Endothelial cell of umbilical vein (primary cell): ENCODE results near the gene LRRC8C. TPM values are rescaled to one million over a fixed set of nuclear protein-coding genes. Genes with fewer than 3 reads are reported as not detected.

ENCODE experiments used
- BruUV-seq: library from RNA; stranded (reverse); fragments of 400-500 nt; replicated peaks from 2 replicates; lab custom pipeline; 2021; lab: Mats Ljungman, UMichigan
- CTCF ChIA-PET: fragments of 300-600, 350-600 bp; sonication (Branson Sonifier 250); formaldehyde crosslinking; loops from one replicate; lab custom pipeline; 2021; ENCODE audit warnings: antibody characterized with exemption, inconsistent platforms; lab: Charles Lee
- POLR2A ChIA-PET: fragments of 300-600, 350-600 bp; sonication (Branson Sonifier 250); formaldehyde crosslinking; loops from one replicate; lab custom pipeline; 2021; ENCODE audit warnings: antibody characterized with exemption, inconsistent platforms; lab: Charles Lee
- DNase-seq: peaks from one replicate; pipeline ENCODE4 v3.0.0-alpha.2; 2011; ENCODE audit warnings: low read depth, low spot score
- FAIRE-seq: peaks from 2 replicates; lab custom pipeline; 2011; peaks lifted over from hg19 to GRCh38; lab: Jason Lieb, UNC
- H2AFZ ChIP-seq: 2 replicates; pipeline ENCODE4 v1.6.0; 2012; ENCODE audit warnings: low read depth, low read length, control low read depth, inconsistent platforms
- H3K27ac ChIP-seq: 2 replicates; pipeline ENCODE4 v1.5.1; 2011; ENCODE audit warnings: low read depth, mild to moderate bottlenecking, control low read depth, low read length, moderate library complexity; ENCODE audit not compliant: insufficient read depth
- H3K27me3 ChIP-seq, 2 experiments: 2 replicates each; pipeline versions ENCODE4 v1.6.0 to v1.6.1; 2011; ENCODE audit warnings: low read length in 2 of 2, mixed read lengths in 1 of 2; ENCODE audit not compliant: control insufficient read depth in 2 of 2, insufficient read depth in 2 of 2
- H3K36me3 ChIP-seq, 2 experiments: 2 replicates in 1 of 2; 3 replicates in 1 of 2; pipeline ENCODE4 v1.5.1; 2011; ENCODE audit warnings: low read length in 2 of 2, mild to moderate bottlenecking in 1 of 2, moderate library complexity in 1 of 2; ENCODE audit not compliant: control insufficient read depth in 2 of 2, insufficient read depth in 2 of 2; ENCODE audit errors: extremely low read depth in 1 of 2
- H3K4me1 ChIP-seq: 3 replicates; pipeline ENCODE4 v1.5.1; 2011; ENCODE audit warnings: mild to moderate bottlenecking, low read length; ENCODE audit not compliant: control insufficient read depth, insufficient read depth; ENCODE audit errors: extremely low read depth
- H3K4me2 ChIP-seq: 2 replicates; pipeline ENCODE4 v1.6.1; 2011; ENCODE audit warnings: low read length, control low read depth, mixed read lengths; ENCODE audit not compliant: insufficient read depth
- H3K4me3 ChIP-seq, 3 experiments: fragments of 200-600 bp in 1 of 3; sonication (generic), shearing (Covaris generic) in 1 of 3; replicated peaks in 1 of 3; 2 replicates each; pipeline ENCODE4 v1.5.1; 2011 to 2016; ENCODE audit warnings: control low read depth in 3 of 3, low read length in 3 of 3, mild to moderate bottlenecking in 2 of 3, inconsistent platforms in 1 of 3, low read depth in 1 of 3, moderate library complexity in 1 of 3; ENCODE audit not compliant: insufficient read depth in 1 of 3
- H3K79me2 ChIP-seq: 2 replicates; pipeline ENCODE4 v1.6.0; 2012; ENCODE audit warnings: low read length, inconsistent platforms; ENCODE audit not compliant: control insufficient read depth, insufficient read depth
- H3K9ac ChIP-seq: replicated peaks from 2 replicates; pipeline ENCODE3; 2011; ENCODE audit warnings: low read length, control low read depth; ENCODE audit not compliant: insufficient read depth; ENCODE audit errors: extremely low read depth
- H3K9me1 ChIP-seq: replicated peaks from 3 replicates; pipeline ENCODE4 v1.6.0; 2011; ENCODE audit warnings: mild to moderate bottlenecking, low read length; ENCODE audit not compliant: control insufficient read depth, insufficient read depth; ENCODE audit errors: extremely low read depth
- H3K9me3 ChIP-seq: replicated peaks from 2 replicates; pipeline ENCODE4 v1.5.1; 2012; ENCODE audit warnings: low read length, inconsistent platforms; ENCODE audit not compliant: control insufficient read depth, insufficient read depth
- H4K20me1 ChIP-seq: replicated peaks from 2 replicates; pipeline ENCODE3; 2011; ENCODE audit warnings: mild to moderate bottlenecking, low read length; ENCODE audit not compliant: control insufficient read depth, insufficient read depth; ENCODE audit errors: extremely low read depth
- EZH2 ChIP-seq: IDR thresholded peaks from 2 replicates; pipeline ENCODE4 v1.6.1; 2012; ENCODE audit warnings: borderline replicate concordance, low read depth, mild to moderate bottlenecking, moderate library complexity, low read length, inconsistent platforms; ENCODE audit not compliant: severe bottlenecking
- FOS ChIP-seq: IDR thresholded peaks from 2 replicates; pipeline ENCODE4 v1.6.1; 2011; ENCODE audit warnings: mild to moderate bottlenecking, low read length, moderate library complexity, borderline replicate concordance; ENCODE audit not compliant: insufficient read depth
- GATA2 ChIP-seq: IDR thresholded peaks from 2 replicates; pipeline ENCODE4 v1.7.0; 2011; ENCODE audit warnings: low read depth, mild to moderate bottlenecking, moderate library complexity, mixed read lengths, low read length; ENCODE audit not compliant: insufficient read length, insufficient read depth
- JUN ChIP-seq: IDR thresholded peaks from 2 replicates; pipeline ENCODE4 v1.6.1; 2011; ENCODE audit warnings: borderline replicate concordance, low read depth; ENCODE audit not compliant: insufficient read length, insufficient read depth
- MYC ChIP-seq: IDR thresholded peaks from one replicate; pipeline ENCODE4 v1.6.1; 2011; ENCODE audit warnings: mild to moderate bottlenecking, low read depth, low read length
- POLR2A ChIP-seq: IDR thresholded peaks from 2 replicates; pipeline ENCODE4 v1.6.1; 2012; ENCODE audit warnings: low read depth, mild to moderate bottlenecking, control low read depth, low read length
- POLR2AphosphoS5 ChIP-seq: IDR thresholded peaks from 2 replicates; pipeline ENCODE4 v1.6.1; 2012; ENCODE audit warnings: low read depth, mild to moderate bottlenecking, control low read depth, low read length, moderate library complexity; ENCODE audit not compliant: insufficient read depth
- dilution Hi-C: fragments of 300-500 bp; cut with MboI; formaldehyde crosslinking; loops from one replicate; pipeline ENCODE4 v1.15.0; 2019; ENCODE audit warnings: low sequenced_read_pairs; ENCODE audit not compliant: extremely low pct_ligation_motif_present
- intact Hi-C: fragments of 100-400 bp; cut with micrococcal nuclease; formaldehyde crosslinking; loops from one replicate; pipeline ENCODE4 v1.10.0; 2022
- polyA plus RNA-seq, 4 experiments: library from polyadenylated mRNA; depleted of rRNA in 3 of 4; stranded (reverse) in 3 of 4; unstranded in 1 of 4; fragments of >200 nt; gene quantifications; 2 replicates each; pipeline versions ENCODE4 v1.2.1 to v1.2.3, GENCODE V29; 2011 to 2012; ENCODE audit warnings: missing spikeins in 1 of 4
- total RNA-seq: library from RNA; stranded (reverse); gene quantifications from 2 replicates; pipeline ENCODE4 v1.2.3, GENCODE V29; 2021
- TF ChIP-seq, protein P1 (sequence below): IDR thresholded peaks from 2 replicates; pipeline ENCODE4 v1.6.1; 2011; ENCODE audit not compliant: insufficient read depth, insufficient read length
- TF ChIP-seq, protein P2 (sequence below), 2 donors: IDR thresholded peaks; 1 replicate in 1 of 2; 2 replicates in 1 of 2; pipeline ENCODE4 v1.5.1; 2011; ENCODE audit warnings: low read length in 2 of 2, mild to moderate bottlenecking in 2 of 2, moderate library complexity in 2 of 2, control low read depth in 1 of 2, inconsistent platforms in 1 of 2, low read depth in 1 of 2; ENCODE audit not compliant: insufficient read depth in 1 of 2; ENCODE audit errors: extremely low read depth in 1 of 2

The LRRC8C gene
- total and polyA plus RNA-seq, 2 donors (not counting 3 experiments of a cell fraction or from before 2014, with no cell fraction given): 33.6 to 51.5 TPM

DNA sequence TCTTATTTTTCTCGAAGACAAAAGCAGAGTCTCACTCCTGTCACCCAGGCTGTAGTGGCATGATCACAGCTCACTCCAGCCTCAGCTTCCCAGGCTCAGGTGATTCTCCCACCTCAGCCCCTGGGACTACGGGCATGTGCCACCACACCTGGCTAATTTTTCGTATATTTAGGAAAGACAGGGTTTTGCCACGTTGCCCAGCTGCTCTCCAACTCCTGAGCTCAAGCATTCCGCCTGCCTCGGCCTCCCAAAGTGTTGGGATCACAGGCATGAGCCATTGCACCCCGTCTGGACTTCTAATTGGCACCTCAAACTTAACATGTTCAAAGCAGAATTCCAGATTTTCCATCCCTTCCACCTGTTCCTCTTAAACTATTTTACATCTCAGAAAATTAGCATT is 19.0 kb upstream of the LRRC8C start:
- H3K9me1 ChIP-seq: no peaks in the 10 kb centered on the region
- BruUV-seq: no TSS peak
- H4K20me1 ChIP-seq: no peaks in the 10 kb centered on the region
- TF ChIP-seq POLR2AphosphoS5: no peak
- no peak for TF ChIP-seq FOS
- TF ChIP-seq, protein P1, sequence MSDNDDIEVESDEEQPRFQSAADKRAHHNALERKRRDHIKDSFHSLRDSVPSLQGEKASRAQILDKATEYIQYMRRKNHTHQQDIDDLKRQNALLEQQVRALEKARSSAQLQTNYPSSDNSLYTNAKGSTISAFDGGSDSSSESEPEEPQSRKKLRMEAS: no peak
- TF ChIP-seq, protein P2, sequence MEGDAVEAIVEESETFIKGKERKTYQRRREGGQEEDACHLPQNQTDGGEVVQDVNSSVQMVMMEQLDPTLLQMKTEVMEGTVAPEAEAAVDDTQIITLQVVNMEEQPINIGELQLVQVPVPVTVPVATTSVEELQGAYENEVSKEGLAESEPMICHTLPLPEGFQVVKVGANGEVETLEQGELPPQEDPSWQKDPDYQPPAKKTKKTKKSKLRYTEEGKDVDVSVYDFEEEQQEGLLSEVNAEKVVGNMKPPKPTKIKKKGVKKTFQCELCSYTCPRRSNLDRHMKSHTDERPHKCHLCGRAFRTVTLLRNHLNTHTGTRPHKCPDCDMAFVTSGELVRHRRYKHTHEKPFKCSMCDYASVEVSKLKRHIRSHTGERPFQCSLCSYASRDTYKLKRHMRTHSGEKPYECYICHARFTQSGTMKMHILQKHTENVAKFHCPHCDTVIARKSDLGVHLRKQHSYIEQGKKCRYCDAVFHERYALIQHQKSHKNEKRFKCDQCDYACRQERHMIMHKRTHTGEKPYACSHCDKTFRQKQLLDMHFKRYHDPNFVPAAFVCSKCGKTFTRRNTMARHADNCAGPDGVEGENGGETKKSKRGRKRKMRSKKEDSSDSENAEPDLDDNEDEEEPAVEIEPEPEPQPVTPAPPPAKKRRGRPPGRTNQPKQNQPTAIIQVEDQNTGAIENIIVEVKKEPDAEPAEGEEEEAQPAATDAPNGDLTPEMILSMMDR (IDR thresholded peaks at IDR 0.05; ENCODE audit: extremely low read depth in 1 of 2, insufficient read depth in 1 of 2, low read depth in 1 of 2, low read length in 2 of 2): no peak
- TF ChIP-seq JUN: no peak
- TF ChIP-seq MYC: no peak
- no peak for TF ChIP-seq GATA2
- no peak for TF ChIP-seq POLR2A
- TF ChIP-seq EZH2: no peak
- no peak for FAIRE-seq
- dilution Hi-C loops (no loop called here), intact Hi-C loops (no loop called here)
- H3K4me1 ChIP-seq: no peaks in the 10 kb centered on the region
- no peaks in the 10 kb centered on the region for H3K9me3 ChIP-seq
- ChIA-PET CTCF (interaction anchor here (0.8 to 1.1 kb wide), 2 partner anchors 9 to 149 kb away, joined by 3 to 5 read pairs; no protein-coding TSS in a partner anchor), POLR2A (interaction anchor here (0.7 kb wide), 1 partner anchor 149 kb away, joined by 4 read pairs; no protein-coding TSS in a partner anchor)
- no peak overlapping the region for H3K9ac ChIP-seq
- no peak overlapping the region for H3K4me2 ChIP-seq
- H3K27ac ChIP-seq: no peak overlapping the region
- no peak overlapping the region for H2AFZ ChIP-seq
- no peak overlapping the region for H3K4me3 ChIP-seq
- no peak for DNase-seq
- H3K27me3 ChIP-seq: no peaks in the 10 kb centered on the region
- H3K79me2 ChIP-seq: no peaks in the 10 kb centered on the region
- no peaks in the 10 kb centered on the region for H3K36me3 ChIP-seq
